Daoy (cell line): ENCODE measurements around the gene SYCE1. TPM values are rescaled to one million over a fixed set of nuclear protein-coding genes. Genes with fewer than 3 reads are reported as not detected.
"Not testable (repeated sequence)": the region's sequence is repeated elsewhere in the genome, so short reads cannot be mapped to it uniquely, and the experiment has no call there.

Experiments used
- DNase-seq: peaks from one replicate; pipeline ENCODE4 v3.0.0-alpha.2; 2015; ENCODE audit warnings: low read depth
- total RNA-seq: library from RNA; depleted of rRNA; stranded (reverse); fragments of >200 nt; shearing (Covaris generic); gene quantifications from 2 replicates; pipeline ENCODE4 v1.2.3, GENCODE V29; 2014

Gene SYCE1
- total RNA-seq, 1 experiment from 2014 or later: 0.80 TPM

DNA sequence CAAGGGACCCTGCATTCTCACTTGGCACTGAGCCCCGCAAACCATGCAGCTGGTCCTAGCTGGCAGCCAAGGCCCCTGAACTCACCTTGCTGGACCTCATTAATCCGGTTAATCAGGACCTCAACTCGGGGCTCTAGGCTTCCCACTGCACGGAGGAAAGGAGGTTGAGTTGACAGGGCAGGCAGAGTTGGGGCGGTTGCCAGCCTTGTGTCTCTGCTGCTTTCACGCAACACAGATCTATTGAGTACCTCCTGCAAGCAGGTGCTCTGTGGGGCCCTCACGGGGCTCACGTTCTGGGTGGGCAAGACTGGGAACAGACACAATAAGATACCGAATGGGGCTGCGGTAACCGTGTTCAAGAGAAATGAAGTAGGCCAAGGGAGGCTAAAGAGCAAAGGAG lies 6.2 kb downstream of the SYCE1 start:
- no peak for DNase-seq

DNA sequence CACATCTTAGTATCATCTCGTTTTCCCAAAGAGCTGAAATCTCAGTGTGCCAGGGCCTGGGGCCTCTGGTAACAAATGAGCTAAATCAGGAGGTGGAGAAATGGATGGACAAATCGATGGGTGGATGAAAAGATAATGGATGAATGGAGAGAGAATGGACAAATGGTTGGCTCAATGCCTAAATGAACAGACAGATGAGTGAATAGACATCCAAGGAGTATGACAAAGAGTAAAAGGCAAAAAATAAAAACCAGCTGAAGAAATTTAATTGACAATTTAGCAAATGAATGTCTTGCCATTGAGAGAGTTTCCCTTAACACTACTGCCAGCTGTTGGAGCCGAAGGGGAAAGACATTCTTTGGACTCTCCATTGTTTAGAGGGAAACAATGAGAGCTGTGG lies 8.0 kb downstream of the SYCE1 start:
- no peak for DNase-seq

DNA sequence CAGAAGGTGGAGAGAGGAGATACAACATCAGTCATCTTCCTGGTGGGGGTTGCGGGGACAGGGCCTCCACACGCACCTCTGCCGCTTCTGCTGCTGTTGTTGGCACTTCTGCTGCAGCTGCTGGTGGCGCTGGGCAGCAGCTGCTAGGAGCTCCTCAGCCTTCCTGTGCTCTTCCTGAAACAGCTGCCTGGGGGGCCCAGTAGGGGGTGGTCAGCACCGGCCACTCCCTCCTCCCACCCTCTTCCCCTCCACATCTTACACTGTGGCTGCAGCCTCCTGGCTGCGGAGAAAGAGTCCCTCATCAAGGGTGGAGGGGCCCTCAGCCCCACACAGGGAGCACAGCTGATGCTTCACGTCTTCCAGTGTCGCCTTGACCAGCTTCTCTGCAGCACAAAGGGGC lies 9.9 kb downstream of the SYCE1 start:
- no peak for DNase-seq

DNA sequence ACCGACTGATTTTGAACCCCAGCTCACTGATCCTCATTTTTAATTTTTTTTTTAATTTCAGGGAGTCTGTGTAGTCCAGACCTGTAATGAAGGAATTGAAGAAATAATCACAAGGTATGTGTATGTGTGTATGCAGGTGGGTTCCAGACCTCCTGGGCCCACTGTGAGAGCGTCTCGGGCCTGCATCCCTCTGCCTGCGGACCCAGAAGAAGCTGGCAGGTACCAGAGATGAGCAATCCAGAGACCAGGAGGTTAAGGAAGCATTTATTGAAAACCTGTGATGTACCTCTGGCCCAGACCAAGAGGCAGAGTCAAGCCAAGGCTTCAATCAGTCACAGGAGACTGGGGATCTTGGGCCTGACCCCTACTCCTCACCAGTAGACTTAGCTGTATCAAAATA lies 10.8 kb downstream of the SYCE1 start:
- no peak for DNase-seq

DNA sequence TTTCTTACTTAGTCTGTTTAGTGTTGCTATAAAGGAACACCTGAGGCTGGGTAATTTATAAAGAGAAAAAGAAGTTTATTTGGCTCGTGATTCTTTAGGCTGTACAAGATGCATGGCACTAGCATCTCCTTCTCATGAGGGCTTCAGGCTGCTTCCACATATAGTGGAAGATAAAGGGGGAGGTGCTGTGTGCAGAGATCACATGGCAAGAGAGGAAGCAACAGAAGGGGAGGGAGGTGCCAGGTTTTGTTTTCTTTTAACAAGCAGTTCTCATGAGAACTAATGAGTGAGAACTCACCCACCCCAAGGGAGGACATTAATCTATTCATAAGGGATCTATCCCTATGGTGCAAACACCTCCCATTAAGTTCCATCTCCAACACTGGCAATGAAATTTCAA lies 20.9 kb downstream of the SYCE1 start:
- DNase-seq: no peak

DNA sequence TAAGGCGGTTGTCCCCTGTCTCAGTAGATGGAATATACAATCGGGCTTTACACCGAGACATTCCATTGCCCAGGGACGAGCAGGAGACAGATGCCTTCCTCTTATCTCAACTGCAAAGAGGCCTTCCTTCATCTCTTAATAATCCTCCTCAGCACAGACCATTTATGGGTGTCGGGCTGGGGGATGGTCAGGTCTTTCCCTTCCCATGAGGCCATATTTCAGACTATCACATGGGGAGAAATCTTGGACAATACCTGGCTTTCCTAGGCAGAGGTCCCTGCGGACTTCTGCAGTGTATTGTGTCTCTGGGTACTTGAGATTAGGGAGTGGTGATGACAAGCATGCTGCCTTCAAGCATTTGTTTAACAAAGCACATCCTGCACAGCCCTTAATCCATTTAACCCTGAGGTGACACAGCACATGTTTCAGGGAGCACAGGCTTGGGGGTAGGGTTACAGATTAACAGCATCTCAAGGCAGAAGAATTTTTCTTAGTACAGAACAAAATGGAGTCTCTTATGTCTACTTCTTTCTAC lies 23.9 kb downstream of the SYCE1 start:
- not testable (repeated sequence) for DNase-seq

DNA sequence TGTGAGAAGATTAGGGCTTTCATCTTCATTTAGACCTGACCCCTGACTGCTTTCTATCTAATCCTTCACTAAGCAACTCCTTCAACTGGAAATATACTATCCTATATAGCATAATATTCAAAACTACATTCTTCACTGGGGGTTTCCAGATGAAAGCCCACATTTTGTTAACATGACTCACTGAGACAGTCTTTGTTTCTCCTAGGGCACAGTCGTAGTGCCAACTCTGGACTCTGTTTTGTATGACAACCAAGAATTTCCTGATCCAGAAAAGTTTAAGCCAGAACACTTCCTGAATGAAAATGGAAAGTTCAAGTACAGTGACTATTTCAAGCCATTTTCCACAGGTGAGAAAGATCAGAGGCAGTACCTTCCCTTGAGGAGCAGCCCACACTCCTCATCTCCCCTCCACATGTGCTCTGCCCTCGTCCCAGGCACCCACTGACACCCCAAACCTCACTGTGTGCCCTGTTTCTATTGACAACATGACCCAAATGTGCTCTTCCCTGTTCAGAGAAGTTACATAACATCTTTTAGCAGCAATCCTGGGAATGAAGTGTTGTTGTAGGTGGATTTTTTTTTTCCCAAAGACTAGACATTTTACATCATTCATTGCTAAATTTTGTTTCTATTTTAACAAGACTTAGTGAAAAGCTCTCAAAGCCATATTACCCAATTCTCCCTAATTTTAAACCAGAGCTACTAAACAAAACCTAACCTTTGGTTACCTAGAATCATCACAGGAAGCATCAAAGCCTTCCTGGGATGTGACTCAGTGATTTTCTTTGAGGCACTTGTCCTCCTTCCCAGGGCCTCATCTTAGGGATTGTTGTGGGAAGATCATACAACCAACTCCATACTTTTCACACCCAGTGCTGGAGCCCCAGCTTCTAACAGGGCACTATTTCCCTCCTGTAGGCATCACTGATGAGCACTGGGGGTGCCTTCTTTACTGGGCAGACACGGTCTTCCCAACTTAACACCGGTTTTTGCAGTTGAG lies 27.5 kb downstream of the SYCE1 start:
- no peak for DNase-seq

DNA sequence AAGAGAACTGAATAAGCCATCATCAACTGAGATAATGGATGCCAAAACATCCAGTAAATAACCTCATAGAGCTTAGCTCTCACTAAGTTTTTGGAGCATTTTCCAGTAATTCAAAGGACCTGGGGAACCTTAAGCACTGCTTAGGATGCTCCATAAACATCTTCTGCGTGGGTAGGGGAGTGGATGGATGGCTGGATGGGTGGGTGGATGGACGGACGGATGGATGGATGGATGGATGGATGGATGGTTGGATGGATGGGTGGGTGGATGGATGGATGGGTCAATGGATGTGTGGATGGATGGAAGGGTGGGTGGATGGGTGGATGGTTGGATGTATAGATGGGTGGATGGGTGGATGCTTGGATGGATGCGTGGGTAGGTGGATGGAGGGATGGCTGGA lies 29.2 kb downstream of the SYCE1 start:
- DNase-seq: no peak

DNA sequence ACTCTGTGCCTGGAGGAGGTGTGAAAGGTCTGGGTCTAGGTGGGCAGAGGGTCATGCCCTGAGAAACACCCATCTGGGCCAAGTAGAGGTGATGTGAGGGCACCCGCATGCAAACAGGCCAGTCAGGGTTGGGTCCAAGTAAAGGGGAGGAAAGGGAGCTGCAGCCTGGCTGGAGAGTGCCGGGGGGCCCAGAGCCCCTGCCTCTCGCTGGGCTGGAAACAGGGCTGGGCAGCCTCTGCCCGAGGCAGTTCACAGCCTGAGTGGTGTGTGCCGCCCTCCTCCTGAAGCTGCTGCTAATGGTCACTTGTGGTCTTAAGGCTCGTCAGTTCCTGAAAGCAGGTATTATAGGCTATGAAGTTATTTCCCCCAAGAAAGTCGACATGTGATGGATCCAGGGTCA lies 31.0 kb downstream of the SYCE1 start:
- no peak for DNase-seq

DNA sequence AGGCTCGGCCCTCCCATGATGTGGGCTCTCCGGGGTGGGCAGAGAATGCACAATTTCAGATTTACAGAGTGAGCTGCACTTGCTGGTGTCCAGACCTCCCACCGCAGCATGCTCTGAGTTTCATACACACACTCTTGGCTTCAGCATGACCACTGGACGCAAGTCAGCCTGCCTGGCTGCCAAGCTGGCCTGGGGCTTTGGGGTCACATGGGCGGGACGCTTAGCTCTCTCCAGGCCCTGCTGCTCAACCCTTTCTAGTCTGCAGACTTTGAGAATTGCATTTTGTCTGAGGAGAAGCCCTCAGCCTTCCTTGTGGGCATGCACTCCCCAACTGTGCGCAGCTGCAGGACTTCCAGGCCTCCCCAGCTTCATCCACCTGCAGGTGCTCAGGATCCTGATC lies 32.5 kb downstream of the SYCE1 start:
- no peak for DNase-seq

DNA sequence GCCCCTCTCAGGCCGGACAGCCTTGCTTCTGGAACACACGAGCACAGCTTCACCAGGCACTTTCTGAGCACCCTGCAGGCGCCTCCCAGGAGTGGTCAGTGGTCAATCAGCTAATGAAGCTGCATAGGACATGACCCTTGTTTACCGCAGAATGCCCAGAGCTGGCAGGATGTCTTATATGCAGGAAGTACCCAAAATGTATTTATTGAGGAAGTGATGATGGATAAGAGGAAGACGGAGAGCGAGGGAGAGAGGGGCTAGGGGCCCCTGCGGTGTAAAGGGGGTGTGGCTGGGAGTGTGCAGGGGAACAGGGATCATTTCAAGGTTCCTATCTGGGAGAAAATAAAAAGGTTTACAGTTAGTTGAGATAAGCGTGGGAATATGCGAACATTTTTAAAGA lies 34.9 kb downstream of the SYCE1 start:
- DNase-seq: no peak

DNA sequence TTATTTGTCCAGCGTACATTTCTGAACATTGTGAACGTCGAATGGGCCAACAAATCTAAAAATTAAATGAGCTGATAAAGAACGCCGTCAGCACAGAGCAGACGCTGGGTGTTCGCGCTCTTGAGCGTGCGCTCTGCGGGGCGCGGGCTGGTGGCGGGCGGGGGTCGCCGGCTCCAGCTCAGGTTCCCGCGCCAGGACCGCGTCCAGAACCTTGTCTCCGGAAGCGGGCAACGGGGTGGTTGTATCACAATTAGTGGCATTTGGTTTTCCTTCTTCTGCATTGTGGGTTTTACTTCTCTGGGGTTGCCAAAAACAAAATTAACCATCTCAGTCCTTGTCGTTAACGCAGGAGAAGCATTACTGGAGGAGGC lies 35.8 kb downstream of the SYCE1 start:
- no peak for DNase-seq

DNA sequence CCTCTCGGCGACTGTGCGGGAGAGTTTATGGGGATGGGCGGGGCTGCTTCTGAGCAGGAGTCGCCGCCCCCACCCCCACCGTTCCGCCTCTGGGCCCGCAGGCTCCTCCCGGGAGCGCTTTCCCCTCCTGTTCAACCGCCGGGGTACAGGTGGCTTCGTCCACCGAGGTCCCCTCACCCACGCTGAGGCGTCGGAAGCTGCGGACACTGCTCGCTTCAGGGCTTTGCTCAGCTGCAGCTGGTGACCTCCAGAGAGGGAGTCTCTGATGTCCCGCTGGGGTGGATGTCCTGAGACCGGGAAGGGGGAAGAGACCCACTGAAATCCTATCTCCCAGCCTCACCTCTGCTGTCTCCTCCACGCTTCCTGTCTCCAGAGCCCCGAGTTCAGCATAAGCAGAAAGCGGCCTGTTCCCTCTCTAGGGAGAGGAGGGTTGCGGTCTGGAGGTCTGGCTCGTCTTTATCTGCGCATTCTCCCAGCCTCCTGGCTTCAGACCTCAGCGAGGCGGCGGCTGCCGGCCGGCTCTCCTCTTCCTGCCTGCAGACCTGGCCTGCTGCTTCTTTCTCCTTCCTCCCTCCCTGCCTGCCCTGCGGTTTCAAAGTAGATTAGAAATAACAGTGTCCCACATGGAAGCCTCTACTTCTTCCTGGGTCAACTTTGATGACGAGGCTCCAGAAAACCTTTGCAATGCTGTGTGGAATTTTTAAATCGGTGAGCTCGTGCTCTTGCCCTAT lies 36.4 kb downstream of the SYCE1 start:
- DNase-seq: peak; percentile 59

DNA sequence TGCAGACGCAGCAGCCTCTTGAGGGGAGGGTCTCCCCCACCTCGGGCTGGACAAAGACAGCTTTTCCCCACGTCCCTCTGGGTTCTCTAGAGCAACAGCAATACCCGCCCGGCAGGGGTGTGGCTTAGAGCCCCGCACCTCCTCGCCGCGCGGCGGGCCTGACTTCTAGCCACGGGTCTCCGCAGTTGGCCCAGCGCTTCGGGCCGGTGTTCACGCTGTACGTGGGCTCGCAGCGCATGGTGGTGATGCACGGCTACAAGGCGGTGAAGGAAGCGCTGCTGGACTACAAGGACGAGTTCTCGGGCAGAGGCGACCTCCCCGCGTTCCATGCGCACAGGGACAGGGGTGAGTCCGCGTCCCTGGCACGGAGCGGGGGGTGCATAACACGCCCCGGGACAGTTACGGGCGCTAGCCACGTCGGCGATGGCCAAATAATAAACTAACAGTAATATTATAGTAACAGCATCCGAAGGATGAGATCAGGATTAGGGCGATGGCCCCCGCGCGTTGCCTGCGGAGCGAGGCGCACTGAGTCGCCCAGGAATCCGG lies 37.0 kb downstream of the SYCE1 start:
- peak; percentile 31 for DNase-seq

DNA sequence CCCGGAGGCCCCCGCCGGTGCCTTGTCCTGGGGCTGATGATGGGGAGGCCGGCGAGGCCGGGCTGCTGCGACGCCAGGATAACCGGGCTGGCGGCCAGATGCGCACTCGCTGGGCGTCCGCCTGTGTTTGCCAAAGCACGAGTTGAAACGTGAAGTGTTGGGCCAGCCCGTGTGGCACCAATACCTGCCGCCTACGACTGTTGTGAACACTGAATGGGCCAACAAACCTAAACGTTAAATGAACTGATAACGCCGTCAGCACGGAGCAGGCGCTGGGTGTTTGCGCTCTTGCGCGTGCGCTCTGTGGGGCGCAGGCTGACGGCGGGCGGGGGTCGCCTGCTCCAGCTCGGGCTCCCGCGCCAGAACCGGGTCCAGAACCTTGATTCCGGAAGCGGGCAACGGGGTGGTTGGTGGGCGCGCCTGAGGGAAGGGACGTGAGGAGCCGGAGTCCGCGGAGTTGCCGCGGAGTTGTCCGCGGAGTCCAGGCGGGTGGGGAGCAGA lies 37.6 kb downstream of the SYCE1 start:
- no peak for DNase-seq

DNA sequence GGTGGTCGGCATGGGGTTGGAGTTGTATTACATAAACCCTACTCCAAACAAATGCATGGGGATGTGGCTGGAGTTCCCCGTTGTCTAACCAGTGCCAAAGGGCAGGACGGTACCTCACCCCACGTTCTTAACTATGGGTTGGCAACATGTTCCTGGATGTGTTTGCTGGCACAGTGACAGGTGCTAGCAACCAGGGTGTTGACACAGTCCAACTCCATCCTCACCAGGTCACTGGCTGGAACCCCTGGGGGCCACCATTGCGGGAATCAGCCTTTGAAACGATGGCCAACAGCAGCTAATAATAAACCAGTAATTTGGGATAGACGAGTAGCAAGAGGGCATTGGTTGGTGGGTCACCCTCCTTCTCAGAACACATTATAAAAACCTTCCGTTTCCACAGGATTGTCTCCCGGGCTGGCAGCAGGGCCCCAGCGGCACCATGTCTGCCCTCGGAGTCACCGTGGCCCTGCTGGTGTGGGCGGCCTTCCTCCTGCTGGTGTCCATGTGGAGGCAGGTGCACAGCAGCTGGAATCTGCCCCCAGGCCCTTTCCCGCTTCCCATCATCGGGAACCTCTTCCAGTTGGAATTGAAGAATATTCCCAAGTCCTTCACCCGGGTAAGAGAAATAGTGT lies 38.3 kb downstream of the SYCE1 start, which contains the start of gene CYP2E1:
Gene CYP2E1 (plus strand): TSS at position 407 of the 632 bp plus-strand sequence. CDS start 33 bp downstream, at position 440.
- DNase-seq: no peak

DNA sequence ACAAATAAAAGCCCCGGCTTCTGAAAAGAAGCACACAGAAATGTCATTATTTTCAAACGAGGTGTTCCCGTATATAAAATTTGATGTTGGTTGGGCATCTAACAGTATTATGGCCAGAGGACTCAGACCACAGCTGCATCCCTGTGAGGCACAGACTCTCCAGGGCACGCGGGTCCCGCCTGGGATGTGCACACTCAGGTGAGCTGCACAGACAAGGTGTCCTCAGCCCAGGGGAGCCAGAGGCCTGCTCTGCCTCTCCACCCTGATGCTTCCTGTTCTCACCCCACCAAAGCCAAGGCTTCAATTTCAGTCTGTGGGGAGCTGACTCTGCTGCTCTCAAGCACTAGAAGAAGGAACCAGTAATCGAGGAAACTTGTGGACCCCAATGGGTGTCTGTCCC lies 39.9 kb downstream of the SYCE1 start:
- DNase-seq: no peak

DNA sequence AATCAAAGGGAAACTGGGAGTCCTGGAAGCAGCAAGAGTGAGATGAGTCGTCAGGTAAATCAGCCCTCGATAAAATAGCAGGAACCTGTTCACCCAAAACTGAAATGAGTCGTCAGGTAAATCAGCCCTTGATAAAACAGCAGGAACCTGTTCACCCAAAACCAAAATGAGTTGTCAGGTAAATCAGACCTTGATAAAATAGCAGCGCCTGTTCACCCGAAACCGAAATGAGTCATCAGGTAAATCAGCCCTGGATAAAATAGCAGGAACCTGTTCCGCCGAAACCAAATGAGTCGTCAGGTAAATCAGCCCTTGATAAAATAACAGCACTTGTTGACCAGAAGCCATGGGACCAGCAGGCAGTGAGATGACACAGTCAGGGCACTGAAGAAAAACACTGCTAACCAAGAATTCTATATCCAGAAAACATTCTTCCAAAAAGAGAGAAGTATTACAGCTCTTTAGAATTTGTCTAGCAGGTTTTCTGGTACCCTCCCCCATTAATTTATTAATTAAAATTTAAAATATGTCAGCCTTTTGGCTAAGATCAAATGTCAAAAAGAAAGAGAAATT lies 41.7 kb downstream of the SYCE1 start:
- no peak for DNase-seq

DNA sequence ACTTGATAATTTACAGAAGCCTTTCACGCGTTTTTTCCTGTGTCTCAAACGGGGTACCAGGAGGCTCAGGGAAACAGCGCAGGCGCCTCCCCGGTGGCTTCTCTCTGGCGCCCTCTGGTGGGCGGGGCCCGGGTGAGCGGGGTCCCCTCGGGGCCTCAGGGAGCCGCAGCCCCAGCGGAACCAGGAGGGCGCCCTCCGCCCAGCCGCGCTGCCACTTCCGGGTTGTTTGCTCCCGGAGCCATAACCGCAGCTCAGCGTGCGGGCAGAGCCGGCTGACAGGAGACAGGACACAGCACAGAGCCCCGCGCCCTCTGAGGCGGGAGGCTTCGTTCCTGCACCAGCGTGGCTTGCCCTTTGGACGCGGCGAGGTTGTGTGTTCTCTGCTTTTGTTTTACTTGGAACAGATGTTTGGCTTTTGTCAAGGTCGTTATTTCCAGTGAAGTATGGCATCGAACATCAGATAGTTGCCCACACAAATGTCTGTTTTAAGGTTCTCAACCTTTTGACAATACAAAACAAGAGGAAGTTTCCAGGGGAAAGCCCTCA lies 45.1 kb downstream of the SYCE1 start:
- peak; percentile 84 for DNase-seq

DNA sequence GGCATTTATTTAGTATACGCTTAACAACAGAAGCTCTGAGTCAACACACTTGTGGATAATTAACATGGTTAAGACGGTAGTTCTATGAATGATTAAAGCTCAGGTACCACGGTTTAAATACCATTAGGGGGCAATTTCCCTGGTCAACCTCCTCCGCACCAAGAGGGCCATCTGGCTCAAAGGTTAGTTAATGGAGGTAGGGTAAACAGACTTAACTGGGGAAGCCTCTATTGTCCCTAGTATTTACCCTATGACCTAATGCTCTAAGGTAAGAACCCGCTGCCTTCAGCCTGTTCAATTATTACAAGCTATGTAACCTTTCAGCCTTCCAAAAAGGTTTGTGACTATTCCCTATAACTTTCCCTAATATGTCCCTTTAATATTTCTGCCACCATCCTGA lies 46.9 kb downstream of the SYCE1 start:
- DNase-seq: not testable (repeated sequence)

DNA sequence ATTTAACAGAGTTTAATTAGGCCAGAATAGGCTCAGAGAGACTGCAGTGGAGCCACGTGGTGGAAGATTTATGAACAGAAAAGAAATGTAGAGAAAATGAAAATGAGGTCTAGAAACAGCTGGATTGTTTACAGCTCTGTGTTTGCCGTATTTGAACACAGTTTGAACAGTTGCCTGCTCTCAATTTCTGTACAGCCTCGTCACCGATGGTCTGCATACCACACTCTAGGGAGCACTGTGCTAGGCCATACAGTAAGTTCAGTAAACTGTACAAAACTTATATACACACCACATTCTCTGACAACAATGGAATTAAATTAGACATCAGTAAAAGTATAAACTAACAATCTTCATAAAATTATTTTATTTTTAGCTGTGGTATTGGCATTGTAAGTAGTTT lies 49.3 kb downstream of the SYCE1 start:
- no peak for DNase-seq
